ENCODE measurements around the gene PNMA3.

The PNMA3 gene

GRCh38 chrX:153049093-153049492, 7.2 kb upstream of the PNMA3 start:
- no peak for TF ChIP-seq CTCF (IDR thresholded peaks at IDR 0.05; ENCODE audit: extremely low read depth, missing control alignments)

GRCh38 chrX:153052534-153052933, 3.7 kb upstream of the PNMA3 start:
- DNase-seq (ENCODE audit: low spot score), result no peak

More at GRCh38 chrX:153049093-153049492, 7.2 kb upstream of the PNMA3 start:
- DNase-seq (ENCODE audit: low spot score), result no peak

GRCh38 chrX:153057281-153057680, 1.0 kb downstream of the PNMA3 start:
- DNase-seq (ENCODE audit: low spot score), result no peak
- TF ChIP-seq CTCF (IDR thresholded peaks at IDR 0.05; ENCODE audit: extremely low read depth, missing control alignments), result no peak

More at GRCh38 chrX:153052534-153052933, 3.7 kb upstream of the PNMA3 start:
- TF ChIP-seq CTCF (IDR thresholded peaks at IDR 0.05; ENCODE audit: extremely low read depth, missing control alignments), result no peak

GRCh38 chrX:153059191-153060094, 3.2 kb downstream of the PNMA3 start:
- TF ChIP-seq CTCF (IDR thresholded peaks at IDR 0.05; ENCODE audit: extremely low read depth, missing control alignments), result no peak
- no peak for DNase-seq (ENCODE audit: low spot score)

- no peak for TF ChIP-seq CTCF (IDR thresholded peaks at IDR 0.05; ENCODE audit: extremely low read depth, missing control alignments)
These were observed 3.8 kb downstream of the PNMA3 start for GRCh38 chrX:153060095-153060445.

GRCh38 chrX:153061732-153062131, 5.5 kb downstream of the PNMA3 start:
- no peak for DNase-seq (ENCODE audit: low spot score)
- TF ChIP-seq CTCF (IDR thresholded peaks at IDR 0.05; ENCODE audit: extremely low read depth, missing control alignments), result no peak

More at GRCh38 chrX:153060095-153060445, 3.8 kb downstream of the PNMA3 start:
- DNase-seq (ENCODE audit: low spot score), result no peak

GRCh38 chrX:153063315-153063714, 7.0 kb downstream of the PNMA3 start:
- DNase-seq (ENCODE audit: low spot score), result no peak
- TF ChIP-seq CTCF (IDR thresholded peaks at IDR 0.05; ENCODE audit: extremely low read depth, missing control alignments), result no peak

Measured in GM20000 (cell line).